Esophagus muscularis mucosa (tissue), 4 donors: ENCODE results near the gene ASAP2. TPM values are rescaled to one million over a fixed set of nuclear protein-coding genes. Genes with fewer than 3 reads are reported as not detected.

ENCODE experiments used
- DNase-seq: peaks from one replicate; pipeline ENCODE4 v3.0.0-alpha.2; 2017; ENCODE audit errors: extremely low spot score
- H3K27ac ChIP-seq, 4 donors: fragments of 200-600 bp; sonication (generic); replicated peaks in 1 of 4; 1 replicate in 3 of 4; 2 replicates in 1 of 4; pipeline ENCODE4 v1.5.1; 2016 to 2019; ENCODE audit warnings: mild to moderate bottlenecking in 1 of 4
- H3K27me3 ChIP-seq, 4 donors: fragments of 200-600 bp; sonication (generic); one replicate each; pipeline versions ENCODE4 v1.5.1 to v1.6.0; 2016 to 2019
- H3K36me3 ChIP-seq, 4 donors: fragments of 200-600 bp; sonication (generic); one replicate each; pipeline ENCODE4 v1.5.1; 2016 to 2019
- H3K4me1 ChIP-seq, 4 donors: fragments of 200-600 bp; sonication (generic); one replicate each; pipeline ENCODE4 v1.5.1; 2016 to 2019
- H3K4me3 ChIP-seq, 4 donors: fragments of 200-600 bp; sonication (generic); 1 replicate in 2 of 4; 2 replicates in 2 of 4; pipeline ENCODE4 v1.5.1; 2016 to 2019; ENCODE audit warnings: mild to moderate bottlenecking in 4 of 4, moderate library complexity in 1 of 4
- H3K9me3 ChIP-seq, 4 donors: fragments of 200-600 bp; sonication (generic); 1 replicate in 3 of 4; 2 replicates in 1 of 4; pipeline ENCODE4 v1.5.1; 2016 to 2019
- EP300 ChIP-seq: sonication (generic); formaldehyde crosslinking; IDR thresholded peaks from one replicate; pipeline ENCODE4 v1.6.1; 2017; ENCODE audit warnings: antibody characterized with exemption
- POLR2A ChIP-seq: fragments of 450-650 bp; IDR thresholded peaks from one replicate; pipeline ENCODE4 v1.6.1; 2017; ENCODE audit warnings: antibody characterized with exemption, moderate library complexity, mild to moderate bottlenecking, low read depth
- POLR2AphosphoS5 ChIP-seq, 2 donors: sonication (generic); formaldehyde crosslinking; IDR thresholded peaks; one replicate each; pipeline ENCODE4 v1.6.1; 2017; ENCODE audit warnings: antibody characterized with exemption in 2 of 2
- WGBS: methylation state at CpG from one replicate; pipeline ENCODE4 v1.1.5; 2018; 5-methylcytosine and 5-hydroxymethylcytosine counted together
- intact Hi-C: fragments of 100-400 bp; cut with DNase I; formaldehyde crosslinking; loops from one replicate; pipeline ENCODE4 v1.15.1; 2023
- total RNA-seq, 4 donors: library from RNA; depleted of rRNA; stranded (reverse); fragments of >200 nt; gene quantifications; one replicate each; pipeline versions ENCODE4 v1.1.0 to v1.2.1, GENCODE V29; 2016
- TF ChIP-seq, protein P1 (sequence below), 3 experiments: fragments of 200-600 bp in 2 of 3; fragments of 450-650 bp in 1 of 3; sonication (generic) in 2 of 3; IDR thresholded peaks; one replicate each; pipeline ENCODE4 v1.5.1; 2017 to 2019; ENCODE audit warnings: antibody characterized with exemption in 3 of 3, mild to moderate bottlenecking in 2 of 3, moderate library complexity in 1 of 3

The ASAP2 gene
- total RNA-seq, 4 donors from 2014 or later = 18.7 to 24.0 (median 21.3) TPM

DNA sequence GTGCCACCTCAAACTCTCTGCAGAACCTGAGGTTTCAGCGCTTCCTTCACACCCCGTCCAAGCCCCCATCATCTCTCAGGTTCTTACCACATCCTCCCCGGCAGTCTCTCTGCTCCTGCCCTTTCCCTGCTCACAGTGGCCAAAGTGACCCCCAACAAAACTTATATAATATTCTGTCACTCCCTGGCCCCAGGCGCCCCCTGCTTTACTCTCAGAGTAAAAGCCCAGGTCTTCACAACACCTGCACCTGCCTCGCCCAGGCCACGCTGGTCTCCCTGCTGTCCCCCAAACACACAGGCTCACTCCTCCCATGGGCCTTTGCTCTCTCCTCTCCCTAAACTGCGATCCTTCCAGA is 210.3 kb downstream of the ASAP2 start:
- H3K36me3 ChIP-seq = peaks cover 3 to 57% (median 23%) of the 10 kb centered on the region in 4 donors

DNA sequence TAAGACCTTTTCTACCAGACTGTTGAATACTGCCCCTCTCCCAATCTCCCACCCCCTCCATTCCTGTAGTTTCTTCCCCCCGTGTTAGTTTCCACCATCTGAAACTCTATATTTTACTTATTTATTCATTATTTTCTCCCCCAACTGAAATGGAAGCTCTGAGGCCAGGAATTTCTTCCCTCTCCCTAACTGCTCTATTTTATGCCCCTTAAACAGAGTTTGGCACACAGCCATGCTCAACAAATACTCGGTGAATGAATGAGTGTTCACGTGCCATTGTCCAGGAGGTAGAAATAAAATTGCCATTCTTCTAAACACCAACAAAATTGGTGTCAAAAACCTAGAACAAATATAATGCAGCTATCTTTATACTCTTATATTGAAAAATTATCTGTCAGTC is 211.1 kb downstream of the ASAP2 start:
- intact Hi-C loops = no loop called here
- DNase-seq = no peak
- no peak overlapping the region for H3K4me3 ChIP-seq
- H3K9me3 ChIP-seq = no peaks in the 10 kb centered on the region
- H3K27me3 ChIP-seq = no peaks in the 10 kb centered on the region
- peaks cover 15 to 43% (median 32%) of the 10 kb centered on the region in 4 donors for H3K4me1 ChIP-seq
- H3K27ac ChIP-seq = no peak overlapping the region
- WGBS = 52% methylated on average over 3 of the region's 3 CpGs
- TF ChIP-seq, protein P1, sequence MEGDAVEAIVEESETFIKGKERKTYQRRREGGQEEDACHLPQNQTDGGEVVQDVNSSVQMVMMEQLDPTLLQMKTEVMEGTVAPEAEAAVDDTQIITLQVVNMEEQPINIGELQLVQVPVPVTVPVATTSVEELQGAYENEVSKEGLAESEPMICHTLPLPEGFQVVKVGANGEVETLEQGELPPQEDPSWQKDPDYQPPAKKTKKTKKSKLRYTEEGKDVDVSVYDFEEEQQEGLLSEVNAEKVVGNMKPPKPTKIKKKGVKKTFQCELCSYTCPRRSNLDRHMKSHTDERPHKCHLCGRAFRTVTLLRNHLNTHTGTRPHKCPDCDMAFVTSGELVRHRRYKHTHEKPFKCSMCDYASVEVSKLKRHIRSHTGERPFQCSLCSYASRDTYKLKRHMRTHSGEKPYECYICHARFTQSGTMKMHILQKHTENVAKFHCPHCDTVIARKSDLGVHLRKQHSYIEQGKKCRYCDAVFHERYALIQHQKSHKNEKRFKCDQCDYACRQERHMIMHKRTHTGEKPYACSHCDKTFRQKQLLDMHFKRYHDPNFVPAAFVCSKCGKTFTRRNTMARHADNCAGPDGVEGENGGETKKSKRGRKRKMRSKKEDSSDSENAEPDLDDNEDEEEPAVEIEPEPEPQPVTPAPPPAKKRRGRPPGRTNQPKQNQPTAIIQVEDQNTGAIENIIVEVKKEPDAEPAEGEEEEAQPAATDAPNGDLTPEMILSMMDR (IDR thresholded peaks at IDR 0.05) = no peak
- H3K36me3 ChIP-seq = peaks cover 0 to 53% (median 18%) of the 10 kb centered on the region in 4 donors

More for the DNA sequence above, 210.3 kb downstream of the ASAP2 start:
- no peak for DNase-seq
- intact Hi-C loops = no loop called here
- no peak for TF ChIP-seq EP300
- TF ChIP-seq, protein P1 (IDR thresholded peaks at IDR 0.05) = no peak
- H3K27ac ChIP-seq = no peak overlapping the region
- H3K4me3 ChIP-seq = no peak overlapping the region
- H3K9me3 ChIP-seq = no peaks in the 10 kb centered on the region
- 97% methylated on average over 7 of the region's 7 CpGs for WGBS
- peaks cover 11 to 35% (median 26%) of the 10 kb centered on the region in 4 donors for H3K4me1 ChIP-seq
- no peaks in the 10 kb centered on the region for H3K27me3 ChIP-seq

DNA sequence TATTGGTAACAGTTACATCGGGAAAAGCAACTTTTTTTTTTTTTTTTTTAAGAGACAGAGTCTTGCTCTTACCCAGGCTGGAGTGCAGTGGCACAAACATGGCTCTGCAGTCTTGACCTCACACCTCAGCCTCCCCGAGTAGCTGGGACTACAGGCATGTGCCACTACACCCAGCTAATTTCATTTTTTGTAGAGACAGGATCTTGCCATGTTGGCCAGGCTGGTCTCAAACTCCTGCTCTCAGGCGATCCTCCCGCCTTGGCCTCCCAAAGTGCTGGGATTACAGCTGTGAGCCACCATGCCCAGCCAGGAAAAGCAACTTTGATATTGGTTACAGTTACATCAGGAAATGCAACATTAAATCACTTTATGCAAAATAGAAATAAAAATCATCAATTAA is 212.1 kb downstream of the ASAP2 start:
- intact Hi-C loops = no loop called here
- 92% methylated on average over 4 of the region's 4 CpGs for WGBS
- Histone ChIP-seq H3K27me3 (no peaks in the 10 kb centered on the region), H3K27ac (no peak overlapping the region), H3K4me3 (no peak overlapping the region), H3K4me1 (peaks cover 15 to 43% (median 32%) of the 10 kb centered on the region in 4 donors), H3K36me3 (peaks cover 0 to 43% (median 17%) of the 10 kb centered on the region in 4 donors), H3K9me3 (no peaks in the 10 kb centered on the region)
- no peak for DNase-seq
- TF ChIP-seq EP300 (no peak), POLR2AphosphoS5 (IDR thresholded peaks at IDR 0.05) (no peak), POLR2A (no peak)
- TF ChIP-seq, protein P1 (IDR thresholded peaks at IDR 0.05) = no peak

DNA sequence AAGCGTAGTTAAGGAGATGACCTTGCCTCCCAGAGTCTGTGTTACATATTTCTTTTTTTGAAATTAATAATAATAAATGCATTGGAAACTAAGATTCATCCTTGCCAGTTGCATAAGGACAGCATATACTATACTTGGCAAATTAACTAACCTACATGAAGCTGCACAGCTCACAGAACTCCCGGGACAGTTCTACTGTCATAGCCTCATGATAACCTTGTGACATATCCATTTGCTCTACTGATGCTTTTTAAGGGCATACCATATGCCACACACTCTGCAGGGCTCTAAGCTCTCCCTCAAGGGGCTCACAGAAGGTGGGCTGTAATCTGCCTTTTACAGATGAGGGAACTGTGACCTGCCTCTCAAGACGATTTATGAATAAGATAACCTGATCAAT is 212.9 kb downstream of the ASAP2 start:
- TF ChIP-seq, protein P1 (IDR thresholded peaks at IDR 0.05) = no peak
- TF ChIP-seq EP300 (no peak), POLR2AphosphoS5 (IDR thresholded peaks at IDR 0.05) (no peak), POLR2A (no peak)
- WGBS = 91% methylated on average over 3 of the region's 3 CpGs
- Histone ChIP-seq H3K27ac (no peak overlapping the region), H3K4me1 (peaks cover 20 to 51% (median 39%) of the 10 kb centered on the region in 4 donors), H3K4me3 (no peak overlapping the region), H3K9me3 (no peaks in the 10 kb centered on the region), H3K36me3 (peaks cover 0 to 36% (median 17%) of the 10 kb centered on the region in 4 donors), H3K27me3 (no peaks in the 10 kb centered on the region)
- intact Hi-C loops = no loop called here
- DNase-seq = no peak

DNA sequence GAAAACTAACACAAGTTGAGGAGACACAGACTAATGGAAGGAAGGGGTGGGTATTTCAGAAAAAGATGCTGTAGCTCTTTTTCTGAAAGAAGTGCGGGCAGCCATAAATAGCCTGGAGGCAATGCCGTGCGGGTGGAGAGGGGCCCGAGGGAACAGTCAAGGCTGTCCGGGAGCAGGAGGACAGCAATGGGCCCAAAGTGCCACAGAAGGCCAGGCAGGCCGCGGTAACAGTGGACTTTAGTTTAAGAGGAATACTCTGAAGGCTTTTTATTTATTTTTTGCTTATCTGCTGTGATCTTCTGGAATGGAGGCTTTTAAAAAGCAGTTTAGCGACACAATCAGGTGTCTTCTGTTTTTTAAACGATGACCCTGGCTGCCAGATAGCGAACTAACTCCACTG is 213.9 kb downstream of the ASAP2 start:
- Histone ChIP-seq H3K4me3 (no peak overlapping the region), H3K4me1 (peaks cover 26 to 60% (median 48%) of the 10 kb centered on the region in 4 donors), H3K27me3 (no peaks in the 10 kb centered on the region), H3K27ac (no peak overlapping the region), H3K9me3 (no peaks in the 10 kb centered on the region), H3K36me3 (peaks cover 0 to 31% (median 17%) of the 10 kb centered on the region in 4 donors)
- intact Hi-C loops = loop anchor here (5.0 to 10.0 kb wide), 3 partner anchors 54 to 278 kb away; partner anchors contain the start of genes ASAP2 and IAH1
- WGBS = 88% methylated on average over 10 of the region's 10 CpGs
- no peak for TF ChIP-seq POLR2AphosphoS5 (IDR thresholded peaks at IDR 0.05)
- TF ChIP-seq, protein P1 (IDR thresholded peaks at IDR 0.05) = no peak
- no peak for TF ChIP-seq POLR2A
- TF ChIP-seq EP300 = no peak
- DNase-seq = no peak
